GM12878 (cell line): Measurements from ENCODE around the gene PRR12.

Experiments
- CREB1 ChIP-seq: IDR thresholded peaks from 2 replicates; pipeline ENCODE4 v1.6.1; 2012; ENCODE audit warnings: low read depth, mild to moderate bottlenecking, inconsistent platforms
- CTCF ChIP-seq, 3 experiments: IDR thresholded peaks in 2 of 3; conservative IDR thresholded peaks in 1 of 3; 2 replicates each; pipeline ENCODE4 v1.5.1; 2011; ENCODE audit warnings: low read depth in 3 of 3, low read length in 3 of 3, mild to moderate bottlenecking in 3 of 3, control low read depth in 2 of 3, moderate library complexity in 2 of 3, inconsistent platforms in 1 of 3, mixed read lengths in 1 of 3; ENCODE audit not compliant: control insufficient read depth in 2 of 3, insufficient read depth in 1 of 3; ENCODE audit errors: extremely low read depth in 1 of 3
- HCFC1 ChIP-seq: fragments of 150-350 bp; IDR thresholded peaks from 2 replicates; pipeline ENCODE4 v1.6.1; 2014; ENCODE audit warnings: low read length
- PAX5 ChIP-seq: IDR thresholded peaks from 2 replicates; pipeline ENCODE4 v1.6.1; 2011; ENCODE audit warnings: low read depth, low read length, borderline replicate concordance
- POLR2AphosphoS5 ChIP-seq: IDR thresholded peaks from 2 replicates; pipeline ENCODE4 v1.6.1; 2011; ENCODE audit warnings: mild to moderate bottlenecking, low read length, inconsistent platforms
- SP1 ChIP-seq: IDR thresholded peaks from one replicate; pipeline ENCODE4 v1.6.1; 2011; ENCODE audit warnings: low read depth, low read length
- USF1 ChIP-seq: IDR thresholded peaks from 2 replicates; pipeline ENCODE4 v1.6.1; 2011; ENCODE audit warnings: borderline replicate concordance, low read depth, mild to moderate bottlenecking, moderate library complexity, mixed read lengths, low read length; ENCODE audit not compliant: insufficient read depth; ENCODE audit errors: extremely low read length
- ZBTB40 ChIP-seq: fragments of 450-650 bp; IDR thresholded peaks from 2 replicates; pipeline ENCODE4 v1.6.1; 2016; ENCODE audit warnings: mild to moderate bottlenecking, moderate library complexity, borderline replicate concordance

- TF ChIP-seq PAX5 (no peak), POLR2AphosphoS5 (no peak), SP1 (no peak), USF1 (no peak), ZBTB40 (no peak), CTCF (IDR thresholded peaks at IDR 0.05 in 2 of 3, conservative IDR thresholded peaks at IDR 0.05 in 1 of 3; ENCODE audit: control insufficient read depth in 2 of 3, extremely low read depth in 1 of 3, insufficient read depth in 1 of 3, low read depth in 3 of 3, low read length in 3 of 3) (no peak), HCFC1 (no peak), CREB1 (no peak)
These were observed 74.0 kb downstream of the PRR12 start for GRCh38 chr19:49665036-49665350.
